Measurements from ENCODE around the gene CA7. TPM values are rescaled to one million over a fixed set of nuclear protein-coding genes. Genes with fewer than 3 reads are reported as not detected.

CA7 gene
- total RNA-seq, 1 experiment from 2014 or later: not detected

Other genes with a start within 250 kb of the CA7 start
- gene CMTM3, start 239.7 kb upstream of the CA7 start, total RNA-seq (2014; rRNA removed; shearing (Covaris generic); ENCODE audit: low replicate concordance): 46.9 and 68.3 TPM in 2 replicates
- gene CMTM4, start 147.7 kb upstream of the CA7 start, total RNA-seq (2014; rRNA removed; shearing (Covaris generic); ENCODE audit: low replicate concordance): 14.3 and 16.2 TPM in 2 replicates
- 45.7 and 66.9 TPM in 2 replicates for gene DYNC1LI2, start 92.8 kb upstream of the CA7 start, total RNA-seq (2014; rRNA removed; shearing (Covaris generic); ENCODE audit: low replicate concordance)
- not detected in 2 replicates for gene TERB1, start 42.8 kb upstream of the CA7 start, total RNA-seq (2014; rRNA removed; shearing (Covaris generic); ENCODE audit: low replicate concordance)
- gene NAE1, start 13.4 kb upstream of the CA7 start, total RNA-seq (2014; rRNA removed; shearing (Covaris generic); ENCODE audit: low replicate concordance): 87.0 and 133 TPM in 2 replicates
- 2.5 and 3.1 TPM in 2 replicates for gene PDP2, start 36.1 kb downstream of the CA7 start, total RNA-seq (2014; rRNA removed; shearing (Covaris generic); ENCODE audit: low replicate concordance)
- 33.9 and 56.1 TPM in 2 replicates for gene CDH16, start 74.5 kb downstream of the CA7 start, total RNA-seq (2014; rRNA removed; shearing (Covaris generic); ENCODE audit: low replicate concordance)
- 147 and 161 TPM in 2 replicates for gene RRAD, start 81.1 kb downstream of the CA7 start, total RNA-seq (2014; rRNA removed; shearing (Covaris generic); ENCODE audit: low replicate concordance)
- gene CIAO2B, start 90.0 kb downstream of the CA7 start, total RNA-seq (2014; rRNA removed; shearing (Covaris generic); ENCODE audit: low replicate concordance): 191 and 225 TPM in 2 replicates
- gene CES2, start 91.1 kb downstream of the CA7 start, total RNA-seq (2014; rRNA removed; shearing (Covaris generic); ENCODE audit: low replicate concordance): 45.9 and 51.1 TPM in 2 replicates
- 1.8 and 2.2 TPM in 2 replicates for gene CES3, start 116.9 kb downstream of the CA7 start, total RNA-seq (2014; rRNA removed; shearing (Covaris generic); ENCODE audit: low replicate concordance)
- gene CES4A, start 144.2 kb downstream of the CA7 start, total RNA-seq (2014; rRNA removed; shearing (Covaris generic); ENCODE audit: low replicate concordance): 0.07 and 0.29 TPM in 2 replicates
- 8.2 and 15.5 TPM in 2 replicates for gene CBFB, start 184.7 kb downstream of the CA7 start, total RNA-seq (2014; rRNA removed; shearing (Covaris generic); ENCODE audit: low replicate concordance)

Data from Caki2 (cell line).